Stimulated activated CD4-positive, alpha-beta T cell treated with anti-CD3 and anti-CD28 coated beads, Interleukin-12 subunit alpha, Interleukin-12 subunit beta, amount 100 ng/mL, for 24 hours (primary cell): ENCODE results near the gene SLC9A3.
"Not testable (repeated sequence)": the region's sequence is repeated elsewhere in the genome, so short reads cannot be mapped to it uniquely, and the experiment has no call there.

ENCODE experiments used
- DNase-seq, 2 experiments: peaks; one replicate each; pipeline ENCODE4 v3.0.0-alpha.2; 2020; ENCODE audit warnings: low read depth in 2 of 2

SLC9A3 gene

DNA sequence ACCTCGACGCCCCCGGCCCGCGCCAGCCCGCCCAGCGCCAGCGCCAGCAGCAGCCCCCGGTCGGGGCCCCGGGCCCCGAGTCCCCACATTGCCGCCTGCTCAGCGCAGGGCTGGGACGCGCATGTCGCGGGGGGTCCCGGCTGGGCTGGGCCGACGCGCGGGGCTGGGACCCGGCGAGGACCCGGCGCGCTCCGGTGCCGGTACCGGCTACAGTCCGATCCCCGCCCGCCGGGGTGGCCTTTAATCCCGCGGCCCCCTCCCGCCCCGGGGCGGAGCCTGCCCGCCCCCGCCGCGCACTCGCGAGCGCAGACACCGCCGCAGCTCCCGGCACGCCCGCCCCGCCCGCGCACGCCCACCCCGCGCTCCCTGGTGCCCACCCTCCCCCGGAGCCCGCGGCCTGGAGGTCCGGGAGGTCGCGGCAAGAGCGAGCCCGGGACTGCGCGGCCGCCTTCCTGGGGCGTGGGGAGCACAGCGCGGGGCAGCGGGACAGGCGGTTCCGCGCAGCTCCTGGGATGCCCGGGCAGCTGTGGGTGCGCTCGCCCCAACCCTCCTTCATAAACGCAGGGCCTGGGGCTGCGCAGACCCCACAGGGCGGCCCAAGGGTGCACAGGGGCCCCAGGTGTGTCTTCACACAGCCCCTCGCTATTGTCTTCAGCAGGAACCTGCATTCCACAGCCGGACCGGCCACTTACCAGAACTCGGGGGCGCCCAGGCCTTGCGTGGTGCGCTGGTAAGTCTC, at the start of gene SLC9A3:
TSS of gene SLC9A3 (minus strand) at position 216 of the 739 bp plus-strand sequence.
- DNase-seq = no peak

DNA sequence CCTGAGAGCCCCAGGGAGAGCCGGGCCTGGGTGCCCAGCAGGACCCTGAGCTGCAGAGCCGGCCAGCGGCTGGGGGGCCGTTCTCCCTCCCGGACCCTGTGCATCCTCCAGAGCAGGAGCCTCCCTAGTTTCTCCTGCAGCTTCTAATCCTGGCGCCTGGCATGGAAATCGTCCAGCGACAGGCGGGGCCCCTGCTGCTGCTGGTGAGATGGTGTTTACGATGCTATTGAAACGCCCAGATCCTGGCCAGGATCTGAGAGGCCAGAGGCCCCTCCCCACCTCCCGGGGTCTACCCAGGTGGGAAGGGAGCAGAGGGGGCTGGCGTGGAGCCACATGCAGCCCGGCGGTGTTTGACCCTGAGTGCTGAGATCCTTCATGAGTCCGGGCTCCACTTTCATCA, 49.7 kb upstream of the SLC9A3 start:
- DNase-seq = no peak

DNA sequence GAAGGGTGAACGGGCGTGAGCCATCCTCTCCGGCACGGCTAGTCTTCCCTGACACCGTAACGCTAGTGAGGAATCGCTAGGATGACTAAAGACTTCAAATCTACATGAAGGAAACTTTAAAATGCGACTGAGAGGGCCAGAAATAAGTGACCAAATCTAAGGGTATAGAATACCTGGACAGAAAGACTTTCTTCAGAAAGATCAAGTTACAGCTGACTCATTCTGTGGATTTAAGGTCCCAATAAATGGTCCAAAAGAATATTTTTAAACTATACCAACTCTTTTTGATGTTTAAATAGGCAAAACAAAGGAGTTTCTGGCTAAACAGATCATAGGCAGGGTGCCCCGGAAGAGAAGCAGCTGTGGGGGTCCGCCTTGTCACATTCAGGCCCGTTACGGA, 49.0 kb upstream of the SLC9A3 start:
- DNase-seq = no peak

DNA sequence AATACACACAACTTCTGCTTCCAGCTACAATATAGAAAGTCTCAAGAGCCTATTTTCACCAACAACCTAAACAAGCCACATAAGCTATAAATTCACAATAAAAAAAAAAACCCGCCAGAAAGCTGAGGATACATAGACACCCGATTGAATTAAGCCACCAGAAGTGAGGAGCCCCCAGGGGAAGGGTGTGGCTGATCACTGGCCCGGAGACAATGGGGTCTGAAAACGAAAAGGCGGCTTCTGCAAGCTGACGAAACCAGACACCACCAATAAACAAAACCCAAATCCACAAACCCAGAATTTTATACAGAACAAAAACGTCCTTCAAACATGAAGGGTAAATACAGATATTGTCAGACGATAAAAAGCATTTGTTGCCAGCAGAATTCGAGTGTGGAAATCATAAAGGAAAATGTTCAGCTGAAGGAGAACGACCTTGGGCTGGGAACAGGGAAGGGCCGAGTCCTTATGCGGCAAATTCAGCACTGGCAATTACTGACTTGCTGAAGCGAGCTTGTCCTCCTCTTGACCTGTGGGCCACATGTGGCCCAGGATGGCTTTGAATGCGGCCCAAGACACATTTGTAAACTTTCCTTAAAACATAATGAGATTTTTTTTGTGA, 48.3 kb upstream of the SLC9A3 start:
- no peak for DNase-seq

DNA sequence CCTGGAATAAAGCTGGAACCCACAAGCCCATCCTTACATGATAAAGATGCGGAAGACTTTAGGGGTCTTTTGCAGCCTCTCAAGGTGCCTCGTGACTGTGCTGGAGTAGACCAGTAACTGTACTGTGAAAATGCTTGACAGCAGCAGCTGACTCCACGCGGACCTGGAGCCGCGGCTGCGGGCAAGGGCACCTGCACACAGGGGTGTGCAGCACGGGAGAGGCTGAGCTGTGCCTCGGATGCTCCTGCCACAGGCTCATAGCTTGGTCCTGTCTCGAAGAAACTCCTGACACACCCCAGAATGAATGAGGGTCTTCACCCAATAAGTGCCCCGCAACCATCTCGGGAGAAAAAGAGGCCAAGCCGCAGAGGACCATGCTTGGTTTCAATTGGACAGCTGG, 47.5 kb upstream of the SLC9A3 start:
- no peak for DNase-seq

DNA sequence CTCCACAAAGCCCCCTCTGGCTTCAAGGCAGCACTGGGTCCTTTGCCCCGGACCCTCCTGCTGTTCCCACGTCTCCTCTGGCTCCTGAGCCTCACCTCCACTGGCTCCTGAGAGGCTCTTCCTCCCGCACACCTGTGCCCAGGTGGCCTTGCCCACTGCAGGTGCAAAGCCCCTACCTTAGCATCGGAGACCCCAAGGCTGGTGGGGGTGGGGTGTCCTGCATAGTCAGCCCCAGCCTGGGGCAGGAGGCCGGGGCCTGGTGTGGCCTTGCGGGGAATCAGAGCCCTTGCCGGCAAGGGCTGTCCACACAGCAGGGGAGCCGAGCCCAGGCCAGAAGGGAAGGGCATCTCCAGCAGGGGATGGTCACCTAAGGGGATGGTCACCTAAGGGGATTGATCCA, 46.6 kb upstream of the SLC9A3 start:
- DNase-seq = no peak

DNA sequence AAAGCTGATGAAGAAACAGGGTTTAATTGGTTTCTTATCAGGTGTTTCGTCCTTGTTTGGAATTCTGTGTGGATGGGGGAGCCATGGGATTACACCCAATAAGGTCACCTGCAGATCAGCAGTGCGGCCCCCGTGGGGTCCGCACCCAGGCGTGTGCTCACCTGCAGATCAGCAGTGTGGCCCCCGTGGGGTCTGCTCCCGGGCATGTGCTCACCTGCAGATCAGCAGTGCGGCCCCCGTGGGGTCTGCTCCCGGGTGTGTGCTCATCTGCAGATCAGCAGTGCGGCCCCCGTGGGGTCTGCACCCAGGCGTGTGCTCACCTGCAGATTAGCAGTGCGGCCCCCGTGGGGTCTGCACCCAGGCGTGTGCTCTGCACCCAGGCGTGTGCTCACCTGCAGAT, 46.2 kb upstream of the SLC9A3 start:
- DNase-seq = no peak

DNA sequence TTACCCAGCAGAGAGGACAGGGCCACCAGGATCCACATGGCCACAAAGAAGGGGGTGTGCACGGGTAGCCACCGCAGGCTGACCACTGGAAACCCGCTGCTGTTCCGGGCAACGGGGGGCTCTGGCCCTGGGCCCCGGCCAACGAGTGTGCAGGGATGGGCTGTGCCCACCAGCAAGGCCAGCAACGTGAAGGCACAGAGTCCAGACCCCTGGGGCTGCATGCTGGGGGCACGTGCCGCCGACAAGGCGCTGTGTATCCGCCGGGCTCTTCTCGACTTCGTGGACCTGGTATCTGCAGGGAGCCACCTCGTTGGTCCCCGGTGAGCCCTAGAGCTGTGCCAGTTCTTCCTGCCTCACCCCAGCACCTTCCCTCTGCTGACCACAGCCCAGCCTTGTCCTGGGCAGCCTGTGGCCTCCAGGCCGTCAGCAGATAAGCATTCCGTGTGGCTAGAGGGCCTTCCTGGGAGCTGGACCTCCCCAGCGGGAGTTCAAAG, 45.7 kb upstream of the SLC9A3 start:
- no peak for DNase-seq

DNA sequence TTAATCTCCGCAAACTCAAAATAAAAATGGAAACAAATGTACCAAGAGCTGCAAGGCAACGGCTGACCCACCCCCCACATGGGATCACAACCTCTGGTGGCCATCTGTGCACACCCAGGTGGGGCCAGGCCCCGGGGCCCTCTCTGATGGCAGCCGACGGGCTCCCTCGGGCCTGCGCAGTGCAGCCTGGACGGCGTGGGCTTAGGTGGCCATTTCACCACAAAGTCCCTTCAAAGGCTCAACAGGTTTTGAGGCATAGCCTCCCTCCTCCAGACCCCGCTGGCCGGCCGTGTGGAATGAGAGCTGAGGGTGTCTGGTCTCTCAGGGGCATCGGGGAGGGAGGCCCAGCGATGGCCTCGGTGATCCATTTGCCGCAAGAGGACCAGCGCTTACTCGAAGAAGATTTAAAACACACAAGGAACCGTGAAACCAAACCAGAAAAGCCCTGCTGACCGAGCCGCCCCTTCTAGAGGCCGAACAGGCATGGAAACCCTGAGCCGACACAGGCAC, 45.2 kb upstream of the SLC9A3 start:
- DNase-seq = no peak

DNA sequence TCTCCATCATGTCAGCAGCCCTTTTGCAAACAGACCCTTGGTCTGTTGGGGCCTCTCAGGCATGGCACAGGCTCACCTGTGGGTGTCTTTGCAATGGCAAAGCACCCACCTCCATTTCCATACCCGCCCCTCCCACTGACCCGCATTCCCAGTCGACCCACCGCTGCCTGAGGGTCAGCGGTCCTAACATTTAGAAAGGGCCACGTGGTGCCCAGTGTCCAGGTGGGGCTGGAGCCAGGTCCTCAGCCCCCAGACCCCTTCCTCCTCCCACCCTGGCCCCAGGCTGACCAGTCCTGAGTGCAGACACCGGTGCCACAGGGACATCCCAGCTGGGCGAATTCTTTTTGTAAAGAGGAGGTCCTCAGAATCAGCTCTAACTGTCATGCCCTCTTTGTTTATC, 44.6 kb upstream of the SLC9A3 start:
- no peak for DNase-seq

DNA sequence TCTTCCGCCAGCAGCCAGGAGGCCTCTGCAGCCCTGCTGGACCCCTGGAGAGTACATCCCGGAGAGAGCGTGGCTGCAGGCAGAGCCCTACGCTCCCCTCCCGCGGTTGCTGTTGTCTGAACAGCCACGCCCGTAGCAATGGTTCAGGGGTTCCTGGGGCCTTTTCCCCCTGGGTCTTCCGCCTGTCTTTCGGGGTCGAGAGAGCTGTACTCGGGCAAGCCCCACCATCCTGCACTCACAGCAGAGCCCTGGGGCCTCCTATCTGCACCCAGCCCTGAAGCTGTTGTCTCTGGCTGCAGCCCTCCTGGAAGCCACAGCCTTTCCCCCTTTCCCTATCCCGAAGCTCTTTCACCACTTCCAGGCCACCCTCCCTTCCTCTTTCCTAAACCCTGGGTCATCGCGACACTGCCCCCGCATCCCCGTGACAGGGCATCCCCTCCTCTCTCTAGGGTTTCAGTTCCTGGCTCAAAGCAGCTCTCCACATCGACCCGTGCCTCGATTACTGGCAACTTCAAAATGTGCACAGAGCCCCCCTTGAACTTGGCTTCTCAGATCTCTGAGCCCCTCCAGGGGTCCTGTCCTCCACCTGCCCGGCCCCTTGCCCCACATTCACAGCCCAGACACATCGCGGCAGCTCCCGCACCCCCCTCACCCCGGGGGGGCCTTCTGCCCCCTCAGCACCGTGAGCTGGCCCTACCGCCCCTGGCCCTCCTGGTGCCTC, 44.0 kb upstream of the SLC9A3 start:
- no peak for DNase-seq

DNA sequence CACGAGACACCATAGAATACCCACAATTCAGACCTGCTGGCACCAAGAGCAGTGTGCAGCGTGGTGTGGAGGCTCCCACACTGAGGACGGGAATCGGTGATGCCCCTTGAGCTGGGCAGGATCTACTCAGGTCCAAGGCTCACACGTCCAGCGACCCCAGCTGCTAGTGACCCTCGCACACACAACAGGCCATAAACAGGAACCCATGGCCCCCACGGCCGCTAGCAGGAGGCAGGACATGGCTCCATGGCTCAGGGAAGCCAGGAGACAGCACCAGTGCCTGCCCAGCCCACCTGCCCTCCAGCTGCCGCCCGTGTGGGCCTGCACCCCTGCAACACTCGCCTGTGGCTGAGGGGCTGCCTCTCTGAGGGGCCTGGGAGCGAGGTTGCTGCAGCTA, 43.4 kb upstream of the SLC9A3 start:
- no peak for DNase-seq

DNA sequence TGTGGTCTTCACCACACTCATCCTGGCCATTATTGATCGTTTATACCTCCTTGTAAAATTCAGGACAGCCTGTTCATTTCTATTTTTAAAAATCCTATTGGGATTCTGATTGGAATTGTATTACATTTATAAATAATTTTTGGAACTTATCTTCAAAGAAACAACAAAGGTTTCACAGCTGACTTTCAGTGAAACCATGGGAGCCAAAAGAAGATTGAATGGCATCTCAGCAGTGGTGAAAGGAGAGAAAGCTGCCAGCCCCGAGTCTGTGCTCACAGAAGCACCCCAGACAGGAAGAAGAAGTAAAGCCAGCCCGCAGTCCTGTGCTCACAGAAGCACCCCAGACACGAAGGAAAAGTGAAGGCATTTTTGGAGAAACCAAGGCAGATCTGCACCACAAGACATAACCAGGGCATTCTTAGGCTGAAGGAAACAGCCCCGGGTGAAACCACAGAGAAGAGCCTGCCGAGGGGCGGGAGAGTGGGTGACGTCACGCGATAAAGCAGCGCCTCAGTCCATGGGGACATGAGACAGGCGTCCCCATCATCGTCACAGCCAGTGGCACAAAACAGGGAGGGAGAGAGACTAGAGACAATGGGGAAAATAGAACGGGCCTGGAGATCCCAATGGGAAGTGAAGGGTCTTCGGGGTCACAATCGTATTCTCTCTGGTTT, 42.5 kb upstream of the SLC9A3 start:
- no peak for DNase-seq

DNA sequence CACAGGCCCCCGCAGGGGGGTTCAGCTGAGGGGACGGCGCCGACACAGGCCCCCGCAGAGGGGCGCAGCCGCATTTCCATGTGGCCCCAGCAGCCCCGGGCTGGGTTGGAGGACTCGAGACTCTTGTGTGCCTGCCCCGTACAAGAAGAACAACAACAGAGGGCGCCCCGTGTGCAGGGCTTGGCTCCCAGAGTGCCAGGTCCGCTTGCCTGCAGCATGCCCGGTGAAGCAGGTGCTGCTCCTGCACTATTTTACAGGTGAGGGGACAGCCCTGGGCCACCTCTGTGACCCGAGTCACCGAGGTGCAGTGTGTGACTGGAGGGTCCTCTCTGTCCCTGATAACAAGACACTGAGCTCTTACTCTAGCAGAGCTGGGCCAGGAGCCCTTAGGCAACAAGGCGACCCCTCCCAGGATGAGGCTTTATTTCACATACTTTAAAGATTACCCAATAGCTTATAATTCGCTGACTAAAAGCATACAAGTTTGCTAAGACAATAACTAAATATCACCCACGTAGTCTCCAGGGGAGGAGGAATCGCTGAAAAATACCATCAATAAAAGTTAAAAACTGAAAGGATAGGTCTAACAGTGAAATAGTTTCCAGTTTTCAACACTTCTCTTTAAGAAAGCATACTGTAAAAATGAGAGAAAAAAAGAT, 41.7 kb upstream of the SLC9A3 start:
- DNase-seq = no peak

DNA sequence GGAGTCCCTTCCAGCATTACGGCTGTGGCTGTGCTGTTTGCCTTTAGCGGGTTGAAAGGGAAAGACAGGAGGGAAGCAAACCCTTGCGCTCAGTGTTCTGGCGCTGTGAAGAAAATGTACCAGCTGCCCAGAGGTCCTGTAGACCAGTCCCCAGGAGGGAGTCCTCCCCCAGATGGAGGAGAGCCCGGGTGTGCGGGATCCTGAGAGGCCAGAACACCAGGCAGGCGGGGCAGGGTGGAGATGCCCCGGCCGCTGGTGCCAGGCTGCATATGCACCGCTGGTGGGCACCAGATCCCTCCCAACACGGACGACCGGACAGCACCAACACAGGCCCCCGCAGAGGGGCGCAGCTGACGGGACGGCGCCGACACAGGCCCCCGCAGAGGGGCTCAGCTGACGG, 37.2 kb upstream of the SLC9A3 start:
- DNase-seq = no peak

DNA sequence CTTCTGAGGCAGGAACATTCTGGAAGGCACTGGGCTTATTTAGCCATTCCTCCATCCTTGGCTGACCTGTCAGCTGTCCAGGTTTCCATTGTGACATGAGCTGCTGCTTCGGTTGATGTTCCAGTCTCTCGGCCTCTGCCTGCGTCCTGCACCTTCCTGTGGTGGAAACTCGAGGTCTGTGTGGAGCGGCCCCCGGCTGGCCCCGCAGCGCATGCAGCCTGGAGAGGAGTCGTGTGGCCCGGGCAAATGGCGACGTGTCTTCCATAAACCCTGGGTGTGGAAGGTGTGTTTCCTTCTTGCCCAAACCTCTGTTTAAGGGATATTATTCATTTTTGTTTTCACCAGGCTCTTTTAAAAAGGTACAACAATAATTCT, 36.5 kb upstream of the SLC9A3 start:
- no peak for DNase-seq

DNA sequence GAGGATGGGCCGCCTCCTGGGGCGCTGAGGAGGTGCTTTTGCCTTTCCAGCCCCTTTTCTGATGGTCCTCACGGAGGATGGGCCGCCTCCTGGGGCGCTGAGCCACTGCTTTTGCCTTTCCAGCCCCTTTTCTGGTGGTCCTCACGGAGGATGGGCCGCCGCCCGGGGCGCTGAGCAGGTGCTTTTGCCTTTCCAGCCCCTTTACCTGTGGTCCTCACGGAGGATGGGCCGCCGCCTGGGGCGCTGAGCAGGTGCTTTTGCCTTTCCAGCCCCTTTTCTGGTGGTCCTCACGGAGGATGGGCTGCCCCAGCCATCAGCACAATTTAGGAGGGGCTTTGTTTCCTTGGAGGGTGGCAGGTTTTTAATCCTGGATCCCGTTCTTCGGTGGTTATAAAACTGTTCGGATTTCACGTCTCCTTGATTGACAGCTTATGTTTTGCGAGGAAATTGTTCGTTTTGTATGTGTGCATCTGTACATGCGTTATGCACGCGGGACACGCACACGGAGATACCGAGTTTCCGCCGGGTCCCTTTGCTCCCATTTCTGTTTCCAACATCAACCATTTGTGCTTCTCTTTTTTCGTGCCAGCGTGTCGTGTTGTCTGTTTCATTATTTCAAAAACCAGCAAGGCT, 34.7 kb upstream of the SLC9A3 start:
- no peak for DNase-seq

DNA sequence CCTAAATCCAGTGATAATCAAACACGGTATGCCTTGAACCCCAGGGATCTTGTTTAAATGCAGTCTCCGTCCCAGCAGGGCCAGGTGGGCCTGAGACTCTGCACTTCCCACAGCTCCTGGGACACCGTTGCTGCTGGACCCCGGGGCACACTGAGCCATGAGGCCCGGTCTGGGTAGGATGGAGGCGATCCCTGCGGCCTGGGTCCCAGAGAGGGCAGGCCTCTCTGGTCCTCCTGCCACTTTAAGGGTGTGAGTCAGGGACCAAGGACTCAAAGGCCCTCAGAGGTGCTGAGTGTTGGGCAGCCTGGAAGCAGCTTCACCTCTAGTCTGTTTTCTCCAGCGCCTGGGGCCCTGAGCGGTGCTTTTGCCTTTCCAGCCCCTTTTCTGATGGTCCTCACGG, 34.1 kb upstream of the SLC9A3 start:
- DNase-seq = no peak

DNA sequence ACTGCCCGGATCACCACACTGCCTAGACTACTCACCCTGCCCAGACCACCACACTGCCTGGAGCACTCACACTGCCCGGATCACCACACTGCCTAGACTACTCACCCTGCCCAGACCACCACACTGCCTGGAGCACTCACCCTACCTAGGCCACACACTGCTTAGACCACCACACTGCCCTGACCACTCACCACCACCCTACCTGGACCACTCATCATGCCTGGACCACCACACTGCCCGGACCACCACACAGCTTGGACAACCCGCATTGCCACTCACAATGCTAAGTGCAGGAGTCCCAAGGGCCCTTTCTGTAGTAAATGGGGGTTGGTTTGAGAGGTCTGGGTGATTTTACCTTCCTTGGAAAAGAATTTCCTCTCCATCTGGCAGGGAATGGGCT, 33.7 kb upstream of the SLC9A3 start:
- not testable (repeated sequence) for DNase-seq

DNA sequence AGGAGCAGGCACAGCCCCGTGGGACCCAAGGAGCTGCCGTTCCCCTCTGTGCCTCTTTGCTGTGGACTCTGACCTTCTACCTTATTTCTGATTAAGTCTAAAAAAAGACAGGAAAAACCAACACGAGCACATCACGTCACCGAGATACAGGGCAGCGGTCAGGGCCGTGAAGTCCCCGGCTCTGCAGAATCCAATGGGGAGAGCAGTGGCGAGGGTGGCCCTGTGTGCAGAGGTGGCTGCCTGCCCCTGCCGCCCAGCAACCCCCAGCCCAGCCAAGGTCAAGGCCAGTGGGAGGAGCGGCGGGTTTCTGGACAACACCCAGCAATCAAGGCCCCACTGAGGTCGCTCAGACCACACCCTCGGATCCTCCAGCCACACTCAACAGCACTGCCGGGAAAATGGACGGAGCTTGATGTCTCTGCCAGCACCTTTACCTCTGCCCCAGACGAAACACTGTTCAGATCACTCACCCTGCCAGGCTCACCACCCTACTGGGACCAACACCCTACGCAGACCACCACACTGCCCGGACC, 32.7 kb upstream of the SLC9A3 start:
- no peak for DNase-seq

DNA sequence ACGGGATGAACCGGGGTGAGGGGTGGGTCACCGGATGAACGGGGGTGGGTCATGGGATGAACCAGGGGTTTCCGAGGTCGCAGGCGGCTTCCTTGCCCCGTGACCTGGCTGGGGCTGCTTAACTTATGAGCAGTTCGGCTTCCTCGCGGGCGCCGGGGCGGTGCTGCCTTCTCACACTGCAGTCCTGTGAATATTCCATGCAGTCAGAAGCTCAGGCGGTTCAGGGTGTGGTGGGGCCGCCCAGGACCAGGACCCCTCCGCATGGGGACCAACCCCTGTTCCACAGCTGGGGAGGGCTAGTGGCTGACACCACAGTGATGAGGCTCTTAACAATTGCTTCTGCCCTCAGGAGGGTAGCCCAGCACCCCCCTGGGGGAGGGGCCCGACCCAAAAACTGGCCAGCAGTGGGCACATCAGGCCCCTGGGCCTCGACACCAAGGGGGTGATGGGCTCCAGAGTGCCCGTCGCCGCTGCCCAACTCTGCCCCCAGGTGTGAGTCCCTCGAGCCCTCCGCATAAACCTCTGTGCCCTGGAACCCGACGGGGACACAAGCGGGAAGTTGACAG, 30.9 kb upstream of the SLC9A3 start:
- DNase-seq = no peak
